T-helper 22 cell (primary cell): Measurements from ENCODE around the gene PTRHD1.
"Not testable (repeated sequence)": the region's sequence is repeated elsewhere in the genome, so short reads cannot be mapped to it uniquely, and the experiment has no call there.

ENCODE experiments used
- DNase-seq: peaks from one replicate; pipeline ENCODE4 v3.0.0-alpha.2; 2020; ENCODE audit warnings: low read depth

Gene PTRHD1

DNA sequence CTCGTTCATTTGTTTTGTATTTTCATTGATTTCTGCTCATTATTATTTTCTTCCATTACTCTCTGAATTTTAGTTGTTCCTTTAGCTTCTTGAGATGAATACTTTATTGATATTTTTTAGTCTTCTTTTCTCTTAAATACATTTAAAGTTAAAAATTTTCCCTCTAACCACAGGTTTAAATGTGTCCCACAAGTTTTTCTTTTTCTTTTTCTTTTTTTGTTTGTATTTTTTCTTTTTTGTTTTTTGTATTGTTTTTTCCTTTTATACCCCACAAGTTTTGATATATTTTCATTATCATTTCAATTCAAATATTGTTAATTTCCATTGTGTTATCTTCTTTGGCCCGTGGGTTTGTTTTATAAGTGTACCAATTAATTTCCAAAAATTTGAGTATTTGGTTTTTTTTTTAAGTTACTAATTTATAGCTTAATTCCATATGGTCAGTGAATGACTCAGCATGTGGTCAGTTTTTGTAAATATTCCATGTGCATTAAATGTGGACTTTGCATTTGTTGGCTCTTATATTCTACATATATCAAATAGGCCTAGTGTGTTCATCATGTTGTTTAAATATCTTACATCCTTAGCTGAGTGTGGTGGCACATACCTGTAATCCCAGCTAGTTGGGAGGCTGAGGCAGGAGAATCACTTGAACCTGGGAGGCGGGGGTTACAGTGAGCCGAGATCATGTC, 16.3 kb upstream of the PTRHD1 start:
- DNase-seq = no peak

DNA sequence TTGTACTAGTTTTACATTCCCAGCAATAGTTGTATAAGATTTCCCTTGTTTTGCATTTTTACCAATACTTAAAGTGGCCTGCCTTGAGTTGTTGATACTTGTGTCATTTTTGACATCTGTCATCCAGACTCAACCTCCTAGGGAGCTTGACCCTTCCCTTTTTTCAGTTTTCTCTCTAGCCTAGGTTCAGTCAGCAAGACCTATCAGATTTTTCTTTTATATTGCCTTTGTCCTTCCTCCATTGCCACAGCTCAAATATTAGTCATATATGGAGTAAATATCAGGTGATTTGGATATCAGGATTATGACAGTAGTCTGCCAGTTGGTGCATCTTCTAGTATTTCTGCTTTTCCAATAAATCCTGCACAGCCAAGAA, 13.5 kb upstream of the PTRHD1 start:
- no peak for DNase-seq

DNA sequence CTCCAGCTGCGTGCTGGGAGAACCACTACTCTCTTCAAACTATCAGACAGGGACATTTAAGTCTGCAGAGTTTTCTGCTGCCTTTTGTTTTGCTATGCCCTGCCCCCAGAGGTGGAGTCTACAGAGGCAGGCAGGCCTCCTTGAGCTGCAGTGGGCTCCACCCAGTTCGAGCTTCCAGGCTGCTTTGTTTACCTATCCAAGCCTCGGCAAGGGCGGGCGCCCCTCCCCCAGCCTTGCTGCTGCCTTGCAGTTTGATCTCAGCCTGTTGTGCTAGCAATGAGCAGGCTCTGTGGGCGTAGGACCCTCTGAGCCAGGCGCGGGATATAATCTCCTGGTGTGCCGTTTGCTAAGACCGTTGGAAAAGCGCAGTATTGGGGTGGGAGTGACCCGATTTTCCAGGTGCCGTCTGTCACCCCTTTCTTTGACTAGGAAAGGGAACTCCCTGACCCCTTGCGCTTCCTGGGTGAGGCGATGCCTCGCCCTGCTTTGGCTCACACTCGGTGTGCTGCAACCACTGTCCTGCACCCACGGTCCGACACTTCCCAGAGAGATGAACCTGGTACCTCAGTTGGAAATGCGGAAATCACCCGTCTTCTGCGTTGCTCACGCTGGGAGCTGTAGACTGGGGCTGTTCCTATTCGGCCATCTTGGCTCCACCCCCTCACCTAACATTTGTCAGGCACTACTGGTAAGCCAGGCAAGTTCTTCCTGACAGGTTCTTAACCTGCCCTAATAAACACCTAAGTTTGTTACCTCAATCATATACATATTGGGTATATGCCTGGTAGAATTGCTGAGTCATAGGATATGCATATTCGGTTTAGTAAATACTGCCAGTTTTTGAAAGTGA, 12.8 kb upstream of the PTRHD1 start:
- DNase-seq = not testable (repeated sequence)

DNA sequence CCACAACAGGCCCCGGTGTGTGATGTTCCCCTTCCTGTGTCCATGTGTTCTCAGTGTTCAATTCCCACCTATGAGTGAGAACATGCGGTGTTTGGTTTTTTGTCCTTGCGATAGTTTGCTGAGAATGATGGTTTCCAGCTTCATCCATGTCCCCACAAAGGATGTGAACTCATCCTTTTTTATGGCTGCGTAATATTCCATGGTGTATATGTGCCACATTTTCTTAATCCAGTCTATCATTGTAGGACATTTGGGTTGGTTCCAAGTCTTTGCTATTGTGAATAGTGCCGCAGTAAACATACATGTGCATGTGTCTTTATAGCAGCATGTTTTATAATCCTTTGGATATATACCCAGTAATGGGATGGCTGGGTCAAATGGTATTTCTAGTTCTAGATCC, 7.3 kb upstream of the PTRHD1 start:
- DNase-seq = not testable (repeated sequence)

DNA sequence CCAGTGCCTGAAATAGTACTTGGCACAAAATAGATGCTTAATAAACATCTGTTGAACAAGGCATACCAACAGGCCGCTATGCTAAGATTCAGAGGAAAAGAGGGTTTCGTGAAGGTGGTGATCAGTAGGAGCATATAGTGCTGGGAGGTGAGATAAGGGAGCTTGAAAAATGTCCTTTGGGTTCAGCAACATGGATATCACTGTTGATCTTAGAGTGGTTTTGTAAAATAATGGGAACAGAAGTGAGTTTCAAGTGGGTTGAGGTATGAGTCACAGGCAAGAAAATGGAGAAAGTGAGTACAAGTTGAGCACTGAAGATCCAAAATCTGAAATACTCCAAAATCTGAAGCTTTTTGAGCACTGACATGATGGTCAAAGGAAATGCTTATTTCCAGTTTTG, 4.5 kb upstream of the PTRHD1 start:
- no peak for DNase-seq

DNA sequence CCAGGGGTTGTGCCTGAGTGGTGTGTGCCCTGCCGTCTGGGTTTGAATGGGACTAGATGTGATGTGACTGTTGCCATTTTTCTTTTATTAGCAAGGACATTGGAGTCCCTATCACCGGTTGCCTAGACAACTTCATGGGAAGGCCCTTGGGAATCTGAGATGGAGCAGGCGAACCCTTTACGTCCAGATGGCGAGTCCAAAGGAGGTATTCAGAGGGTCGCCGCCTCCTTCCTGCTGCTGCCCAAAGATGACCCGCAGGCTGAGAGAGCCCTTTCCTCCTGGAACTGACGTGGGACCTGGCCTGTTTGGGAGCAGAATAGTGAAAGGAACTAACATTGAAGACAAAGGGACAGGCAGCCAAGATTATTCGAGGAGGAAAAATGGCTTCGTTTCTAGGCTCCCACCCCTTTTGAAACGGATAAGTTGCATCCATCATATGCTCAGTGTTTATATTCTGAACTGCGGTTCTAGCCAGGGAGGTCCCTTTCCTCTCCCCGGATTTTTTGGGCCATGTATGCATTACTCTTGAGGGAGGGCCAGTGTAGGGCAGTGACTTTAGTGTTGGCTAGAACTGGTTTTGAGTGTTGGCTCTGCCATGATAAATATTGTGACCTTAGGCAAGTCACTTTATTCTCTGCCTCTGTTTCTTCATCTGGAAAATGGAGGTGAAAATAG, 707 bp upstream of the PTRHD1 start:
- no peak for DNase-seq

DNA sequence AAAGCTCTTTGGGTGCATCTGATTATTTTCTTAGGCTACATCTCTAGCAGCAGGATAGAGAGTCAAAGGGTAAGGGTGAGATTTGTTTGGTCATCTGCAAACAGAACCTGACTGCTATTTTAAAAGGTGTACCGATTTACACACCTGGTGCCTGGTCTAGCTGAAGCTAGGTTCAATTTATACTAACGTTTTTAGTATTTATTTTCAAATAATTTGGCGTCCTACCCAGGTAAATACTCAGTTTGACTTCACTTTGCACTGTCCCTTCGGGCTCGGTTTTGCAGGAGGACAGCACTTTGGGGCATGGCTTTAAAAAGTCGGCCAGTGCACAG, 683 bp downstream of the PTRHD1 start:
- DNase-seq = no peak

DNA sequence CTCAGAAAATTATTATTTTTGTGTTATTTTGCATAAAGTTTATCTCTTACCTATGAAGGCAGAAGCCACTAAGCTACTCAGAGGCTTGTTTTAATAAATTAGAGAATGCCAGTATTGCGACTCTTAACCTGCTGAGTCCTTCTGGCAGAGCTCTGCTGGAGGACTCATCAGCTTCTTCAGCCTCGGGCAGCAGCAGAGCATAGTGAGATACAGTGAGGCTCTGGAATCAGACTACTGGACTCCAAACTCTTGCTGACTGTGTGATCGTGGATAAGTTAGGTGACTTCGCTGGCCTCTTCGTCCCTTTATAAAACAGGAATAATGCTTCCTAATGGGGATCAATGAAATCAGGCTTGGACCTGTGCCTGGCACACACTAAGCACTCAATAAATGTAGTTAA, 1.7 kb downstream of the PTRHD1 start:
- no peak for DNase-seq

DNA sequence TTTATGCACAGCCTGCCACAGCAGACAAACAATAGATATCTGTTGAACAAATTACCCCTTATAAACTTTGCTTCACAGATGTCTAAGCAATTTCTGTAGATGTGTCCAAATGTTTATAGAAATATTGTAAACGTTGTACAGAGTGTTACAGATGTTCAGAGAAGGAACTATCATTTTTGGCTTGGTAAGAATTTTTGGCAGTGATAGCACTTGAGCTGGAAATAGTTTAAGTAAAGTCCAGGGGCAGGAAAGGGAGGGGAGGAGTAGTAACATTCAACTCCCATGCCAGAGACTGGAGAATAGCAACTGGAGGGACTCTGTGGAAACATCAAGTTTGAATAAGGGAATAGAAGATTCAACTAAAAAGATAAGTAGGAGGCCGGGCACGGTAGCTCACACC, 4.4 kb downstream of the PTRHD1 start:
- DNase-seq = no peak

DNA sequence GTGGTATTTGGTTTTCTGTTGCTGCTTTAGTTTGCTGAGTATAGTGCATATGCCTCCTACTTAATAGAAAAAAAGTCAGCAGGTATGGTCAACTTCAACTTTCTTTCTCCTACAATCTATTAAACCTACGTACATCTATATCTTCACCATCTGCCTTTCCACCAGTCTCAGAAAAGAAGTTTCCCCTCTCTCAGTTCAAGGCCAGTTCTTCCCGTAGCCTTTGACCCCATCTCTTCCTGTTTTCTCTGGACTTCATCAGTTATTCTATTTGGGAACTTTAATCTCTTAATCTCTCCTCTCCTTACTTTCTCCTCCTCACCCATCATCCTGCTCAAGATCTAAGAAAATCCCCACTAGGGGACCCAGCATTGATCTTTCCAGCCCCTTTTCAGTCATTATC, 5.7 kb downstream of the PTRHD1 start:
- no peak for DNase-seq

DNA sequence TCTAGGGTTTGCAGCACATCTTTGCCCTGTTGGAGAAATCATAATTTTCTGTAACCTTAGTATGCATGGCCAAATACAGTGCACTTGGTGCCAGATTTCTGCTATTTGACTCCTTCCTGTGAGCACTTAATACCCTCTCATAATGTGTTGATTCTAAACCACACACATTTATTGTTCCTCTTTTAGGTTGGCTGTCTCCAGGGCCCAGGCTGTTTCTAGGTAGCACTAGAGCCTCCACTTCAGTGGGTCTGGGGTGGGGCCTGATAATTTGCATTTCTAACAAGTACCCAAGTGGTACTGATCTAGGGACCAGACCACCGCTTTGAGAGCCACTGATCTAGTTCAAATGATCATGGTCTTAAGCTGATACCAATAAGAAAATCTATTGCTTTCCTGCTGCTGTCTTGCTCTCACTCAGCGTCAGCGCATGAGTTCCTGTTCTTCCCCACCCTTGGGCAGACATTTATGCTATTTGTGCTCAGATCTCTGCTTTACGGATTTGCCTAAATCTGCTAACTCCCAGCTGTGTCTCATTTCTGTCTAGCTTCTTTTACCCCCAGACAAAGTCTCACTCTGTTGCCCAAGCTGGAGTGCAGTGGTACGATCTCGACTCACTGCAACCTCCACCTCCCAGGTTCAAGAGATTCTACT, 7.4 kb downstream of the PTRHD1 start:
- no peak for DNase-seq

DNA sequence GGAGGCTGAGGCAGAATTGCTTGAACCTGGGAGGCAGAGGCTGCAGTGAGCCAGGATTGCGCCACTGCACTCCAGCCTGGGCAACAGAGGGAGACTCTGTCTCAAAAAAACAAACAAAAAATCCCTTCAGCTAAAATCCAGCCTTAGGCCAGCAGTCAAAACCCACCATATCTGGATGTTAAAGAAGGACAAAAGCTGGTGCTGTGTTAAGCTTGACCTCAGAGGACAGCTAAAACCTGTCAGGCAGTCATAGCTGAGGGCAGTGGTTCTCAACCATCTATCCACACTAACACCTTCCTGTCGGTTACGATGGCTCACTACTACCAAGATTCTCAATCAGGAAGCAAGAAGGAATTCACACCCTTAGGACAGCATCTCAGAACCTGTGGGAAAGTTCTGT, 9.6 kb downstream of the PTRHD1 start:
- no peak for DNase-seq

DNA sequence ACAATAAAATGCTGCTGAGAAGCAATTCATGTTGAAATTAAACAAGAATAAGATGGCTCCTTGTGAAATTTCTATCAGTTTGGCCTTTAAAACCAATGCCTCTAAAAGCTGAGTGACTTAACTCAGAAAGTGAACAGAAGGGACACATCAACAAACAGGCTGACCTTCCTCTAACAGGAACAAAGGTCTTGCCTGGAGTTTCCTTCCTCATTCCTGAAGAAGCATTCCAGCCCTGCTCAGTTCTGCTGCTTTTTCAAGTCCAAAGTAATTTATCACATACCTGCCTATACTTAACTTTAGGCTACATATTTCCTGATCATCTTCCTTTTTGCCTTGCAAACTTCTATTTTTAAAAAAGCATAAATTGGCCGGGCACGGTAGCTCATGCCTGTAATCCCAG, 14.1 kb downstream of the PTRHD1 start:
- DNase-seq = no peak

DNA sequence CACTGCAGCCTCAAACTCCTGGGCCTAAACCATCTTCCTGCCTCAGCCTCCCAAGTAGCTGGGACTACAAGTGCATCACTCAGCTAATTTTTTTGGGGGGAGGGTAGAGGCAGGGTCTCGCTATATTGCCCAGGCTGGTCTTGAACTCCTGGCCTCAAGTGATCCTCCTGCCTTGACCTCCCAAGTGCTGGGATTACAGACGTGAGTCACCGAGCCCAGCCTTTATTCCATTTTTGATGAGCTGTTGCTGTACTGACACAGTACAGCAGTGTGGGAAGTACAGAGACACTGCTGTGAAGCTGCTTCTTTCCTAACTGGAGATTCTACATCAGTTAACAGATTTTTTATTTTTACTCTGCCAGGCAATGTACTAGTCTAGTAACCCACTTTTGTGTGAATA, 18.8 kb downstream of the PTRHD1 start:
- no peak for DNase-seq

DNA sequence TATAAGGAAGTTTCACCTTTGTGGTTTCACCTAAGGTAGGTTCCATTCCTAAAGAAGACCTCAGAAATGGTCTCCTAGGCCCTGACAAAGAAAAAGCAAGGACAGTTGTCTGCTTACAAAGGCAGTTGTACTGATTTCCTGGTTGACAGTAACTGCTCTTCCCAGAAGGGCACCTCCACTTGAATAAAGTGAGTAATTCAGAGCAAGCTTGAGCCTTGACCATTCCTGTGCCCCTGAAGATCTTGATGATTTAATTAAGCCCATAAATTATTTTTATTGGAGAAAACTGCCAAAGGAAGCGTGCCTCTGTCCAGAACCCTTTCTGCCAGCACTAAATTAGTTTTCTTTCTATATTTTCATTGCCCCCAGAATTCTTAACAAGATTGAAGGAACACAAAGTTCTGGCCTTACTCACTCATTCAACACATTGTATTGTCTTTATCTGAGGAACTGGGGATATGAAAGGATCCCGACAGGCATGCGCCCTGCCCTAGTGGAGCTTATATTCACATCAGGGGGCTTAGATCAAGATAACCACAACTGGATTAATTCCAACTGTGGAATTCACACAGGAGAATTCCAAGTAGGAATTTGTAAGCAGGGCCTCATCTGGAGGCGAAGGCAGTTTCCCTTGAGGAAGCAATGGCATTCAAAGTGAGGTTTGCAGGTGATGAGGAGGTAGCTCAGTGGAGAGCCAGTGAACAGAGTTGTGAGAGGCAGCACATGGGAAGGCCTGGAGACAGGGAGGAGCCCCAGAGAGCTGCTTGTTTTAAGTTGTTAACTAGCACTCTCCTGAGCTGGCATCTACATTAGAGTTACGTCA, 21.2 kb downstream of the PTRHD1 start:
- no peak for DNase-seq

DNA sequence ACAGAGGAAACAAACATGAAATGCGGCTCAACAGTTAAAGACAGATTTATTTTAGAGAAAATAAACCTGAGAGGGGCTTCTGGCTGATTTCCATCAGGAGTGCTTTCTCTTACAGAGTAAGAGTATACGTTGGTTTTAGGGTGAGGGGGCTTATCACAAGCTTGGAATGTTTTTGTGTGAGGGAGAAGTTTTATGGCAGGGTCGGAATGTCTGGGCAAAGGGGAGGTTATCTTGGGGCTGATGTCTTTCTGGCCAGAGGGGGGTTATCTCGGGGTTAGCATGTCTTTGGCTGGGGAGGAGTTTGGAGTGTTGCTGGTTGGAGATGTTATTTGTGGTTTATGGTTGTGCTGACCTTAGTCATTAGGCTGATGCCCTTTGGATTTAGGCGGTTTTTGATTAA, 22.1 kb downstream of the PTRHD1 start:
- no peak for DNase-seq

DNA sequence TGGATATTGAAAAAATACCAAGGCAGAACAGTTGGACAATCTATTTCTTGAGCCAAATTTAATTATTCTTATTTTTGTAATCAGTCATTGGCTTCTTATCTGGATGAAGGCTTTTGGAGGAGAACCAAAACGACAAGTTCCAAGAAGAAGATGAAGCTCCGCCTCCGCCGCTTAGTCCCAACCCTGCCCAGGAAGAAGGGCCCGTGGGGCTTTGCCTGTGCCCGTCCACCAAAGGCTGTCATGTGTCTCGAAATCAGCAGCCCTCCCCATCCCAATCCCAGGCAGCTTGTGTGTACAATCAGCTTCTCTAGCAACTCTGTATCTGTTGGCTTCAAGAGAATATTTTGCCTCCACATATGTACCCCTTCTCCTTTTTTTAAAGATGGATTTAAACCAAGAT, 24.6 kb downstream of the PTRHD1 start:
- no peak for DNase-seq

DNA sequence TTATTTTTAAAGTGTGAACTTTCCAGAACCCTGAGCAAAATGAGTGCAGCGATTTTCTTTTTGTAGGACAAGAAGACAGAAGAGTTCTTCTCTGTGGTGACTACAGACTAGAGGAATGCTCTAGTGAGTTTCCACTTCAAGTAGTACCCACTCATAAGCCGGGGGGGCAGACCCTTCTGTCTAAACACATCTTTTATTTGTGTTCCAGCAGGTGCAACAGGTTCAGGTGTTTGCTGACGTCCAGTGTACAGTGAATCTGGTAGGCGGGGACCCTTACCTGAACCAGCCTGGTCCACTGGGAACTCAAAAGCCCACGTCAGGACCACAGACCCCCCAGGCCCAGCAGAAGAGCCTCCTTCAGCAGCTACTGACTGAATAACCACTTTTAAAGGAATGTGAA, 25.2 kb downstream of the PTRHD1 start:
- DNase-seq = no peak

DNA sequence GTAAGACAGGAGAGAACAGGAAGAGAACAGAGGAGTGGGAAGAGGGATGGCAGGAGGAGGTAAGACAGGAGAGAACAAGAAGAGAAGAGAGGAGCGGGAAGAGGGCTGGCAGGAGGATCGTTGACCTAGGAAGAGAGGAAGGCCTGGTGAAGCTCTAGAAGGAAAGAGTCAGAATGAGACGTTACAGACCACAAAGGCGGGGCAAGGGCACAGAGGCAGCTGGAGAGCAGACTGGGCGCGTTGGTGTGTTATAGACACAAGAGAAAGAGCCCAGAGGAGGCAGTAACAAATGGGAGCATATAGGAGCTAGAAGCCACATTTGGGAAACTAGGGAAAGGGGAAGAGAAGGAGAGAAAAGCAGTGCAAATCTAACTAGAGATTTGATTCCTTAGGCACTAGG, 26.6 kb downstream of the PTRHD1 start:
- DNase-seq = no peak

DNA sequence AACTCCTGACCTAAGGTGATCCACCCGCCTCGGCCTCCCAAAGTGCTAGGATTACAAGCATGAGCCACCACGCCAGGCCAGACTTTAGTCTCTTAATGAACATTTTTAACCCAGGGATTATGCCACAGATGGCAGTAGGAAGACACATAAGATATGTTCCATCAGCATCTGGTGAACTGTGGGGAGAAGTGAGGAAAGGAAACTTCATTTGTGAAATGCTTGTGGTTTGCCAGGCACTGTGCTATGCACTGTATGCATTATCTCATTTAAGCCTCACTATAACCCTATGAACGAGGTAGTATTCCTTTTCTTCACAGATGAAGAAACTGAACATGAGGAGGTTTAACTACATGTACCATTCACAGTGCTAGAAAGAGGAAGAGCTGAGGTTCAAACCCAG, 29.3 kb downstream of the PTRHD1 start:
- no peak for DNase-seq

DNA sequence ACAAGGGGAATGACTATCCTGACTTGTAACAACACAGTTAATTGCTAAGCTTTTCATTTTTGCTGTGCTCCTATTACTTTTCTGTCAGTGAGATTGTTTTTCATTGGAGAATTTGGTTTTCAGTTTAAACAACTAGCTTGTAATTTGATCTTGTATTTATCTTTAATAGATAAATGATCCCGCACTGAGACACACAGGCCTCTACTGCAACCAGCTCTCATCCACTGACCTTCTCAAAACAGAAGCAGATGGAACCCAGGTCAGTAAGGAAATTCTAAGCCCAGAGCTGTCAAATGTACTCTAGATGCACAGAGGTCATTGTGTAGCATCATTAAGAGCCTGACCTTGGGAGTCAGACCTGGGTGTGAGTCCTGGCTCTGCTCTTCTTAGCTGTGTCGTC, 30.7 kb downstream of the PTRHD1 start:
- no peak for DNase-seq

DNA sequence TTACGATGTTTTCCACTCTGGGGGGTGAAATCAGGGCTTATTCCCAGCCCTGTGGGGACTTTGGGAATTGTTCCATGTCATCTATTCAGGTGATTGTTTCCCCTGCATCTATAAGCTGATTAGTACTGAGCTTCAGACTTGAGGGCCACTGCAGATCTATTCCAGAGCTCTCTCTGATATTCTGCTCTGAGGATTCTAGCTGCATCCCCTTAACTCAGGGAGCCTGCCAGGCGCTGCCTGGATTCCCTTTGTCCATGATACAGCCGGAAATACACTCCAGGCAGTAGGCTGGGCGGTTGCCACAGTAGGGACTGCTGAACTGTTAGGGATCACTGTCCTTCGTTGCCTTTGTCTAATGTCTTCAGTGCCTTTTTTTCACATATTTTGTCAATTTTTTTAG, 31.3 kb downstream of the PTRHD1 start:
- no peak for DNase-seq
